HepG2 (cell line): ENCODE measurements around the gene LRIG1. TPM values are rescaled to one million over a fixed set of nuclear protein-coding genes. Genes with fewer than 3 reads are reported as not detected.

ENCODE experiments used
- ATAC-seq: fragments of 200-7000 bp; cut with Tn5 transposase; 3 replicates; pipeline ENCODE4 v1.9.1; 2020; ENCODE audit warnings: mild to moderate bottlenecking, moderate library complexity
- BruUV-seq: library from RNA; stranded (reverse); fragments of 400-500 nt; replicated peaks from 2 replicates; lab custom pipeline; 2021; lab: Mats Ljungman, UMichigan
- CTCF ChIA-PET: fragments of 300-600 bp; formaldehyde crosslinking; extraction: SDS; loops from one replicate; lab custom pipeline; 2021; ENCODE audit warnings: low total read pairs, inconsistent platforms, low intra/inter-chr PET ratio; lab: Yijun Ruan, JAX
- POLR2A ChIA-PET: fragments of 350-600 bp; sonication (Branson Sonifier 250); formaldehyde crosslinking; loops from one replicate; lab custom pipeline; 2020; ENCODE audit warnings: antibody characterized with exemption, inconsistent platforms; lab: Yijun Ruan, JAX
- DNase-seq: peaks from one replicate; pipeline ENCODE4 v3.0.0-alpha.2; 2015; ENCODE audit warnings: low spot score
- FAIRE-seq: peaks from 3 replicates; lab custom pipeline; 2011; peaks lifted over from hg19 to GRCh38; lab: Jason Lieb, UNC
- H2AFZ ChIP-seq: one replicate; pipeline ENCODE4 v1.6.1; 2011; ENCODE audit warnings: low read length, inconsistent platforms
- H3K27ac ChIP-seq: fragments of 300-600 bp; 3 replicates; pipeline ENCODE4 v1.8.0; 2011; ENCODE audit warnings: mixed run types, mild to moderate bottlenecking, mixed read lengths, low read length, inconsistent platforms; ENCODE audit not compliant: insufficient read depth; ENCODE audit errors: extremely low read length
- H3K27me3 ChIP-seq, 2 experiments: fragments of 200-600 bp in 1 of 2; 2 replicates in 1 of 2; 3 replicates in 1 of 2; pipeline versions ENCODE4 v1.6.0 to v1.8.0; 2011; ENCODE audit warnings: low read length in 2 of 2, mild to moderate bottlenecking in 2 of 2, moderate library complexity in 2 of 2, inconsistent platforms in 1 of 2; ENCODE audit not compliant: insufficient read depth in 2 of 2, control insufficient read depth in 1 of 2
- H3K36me3 ChIP-seq, 2 experiments: fragments of 200-600 bp in 1 of 2; replicated peaks in 1 of 2; 2 replicates in 1 of 2; 3 replicates in 1 of 2; pipeline versions ENCODE4 v1.5.1 to v1.8.0; 2011; ENCODE audit warnings: low read length in 2 of 2, inconsistent platforms in 1 of 2; ENCODE audit not compliant: insufficient read depth in 2 of 2, control insufficient read depth in 1 of 2
- H3K4me1 ChIP-seq: 2 replicates; pipeline ENCODE4 v1.5.1; 2012; ENCODE audit warnings: low read length, inconsistent platforms; ENCODE audit not compliant: insufficient read depth
- H3K4me2 ChIP-seq: 2 replicates; pipeline ENCODE4 v1.6.0; 2011; ENCODE audit warnings: low read depth, low read length, inconsistent platforms
- H3K4me3 ChIP-seq, 3 experiments: fragments of 200-600 bp in 1 of 3; sonication (generic), shearing (Covaris generic) in 1 of 3; replicated peaks in 1 of 3; 2 replicates each; pipeline ENCODE4 v1.5.1; 2011 to 2016; ENCODE audit warnings: low read length in 3 of 3, inconsistent platforms in 2 of 3, low read depth in 2 of 3, mild to moderate bottlenecking in 2 of 3, control low read depth in 1 of 3, mixed read lengths in 1 of 3; ENCODE audit not compliant: insufficient read depth in 1 of 3
- H3K79me2 ChIP-seq: one replicate; pipeline ENCODE4 v1.6.1; 2011; ENCODE audit warnings: low read length, inconsistent platforms; ENCODE audit not compliant: insufficient read depth
- H3K9ac ChIP-seq: 2 replicates; pipeline ENCODE4 v1.6.0; 2011; ENCODE audit warnings: mild to moderate bottlenecking, low read depth, low read length, inconsistent platforms; ENCODE audit not compliant: insufficient read depth
- H3K9me3 ChIP-seq: 2 replicates; pipeline ENCODE4 v1.5.1; 2012; ENCODE audit warnings: mild to moderate bottlenecking, low read length
- H4K20me1 ChIP-seq: 2 replicates; pipeline ENCODE4 v1.6.0; 2011; ENCODE audit warnings: inconsistent platforms, mild to moderate bottlenecking, low read length, moderate library complexity; ENCODE audit not compliant: insufficient read depth
- ATF1 ChIP-seq: IDR thresholded peaks from 2 replicates; pipeline ENCODE4 v1.6.1; 2016; ENCODE audit warnings: mild to moderate bottlenecking, control low read depth
- BCLAF1 ChIP-seq: fragments of 450-650 bp; IDR thresholded peaks from 2 replicates; pipeline ENCODE4 v1.6.1; 2017; ENCODE audit warnings: mild to moderate bottlenecking
- ERF ChIP-seq: IDR thresholded peaks from 2 replicates; pipeline ENCODE4 v1.6.1; 2018; ENCODE audit warnings: missing biosample characterization, missing genetic modification reagents
- FOXO4 ChIP-seq: sonication (generic); formaldehyde crosslinking; conservative IDR thresholded peaks from 2 replicates; pipeline ENCODE4 v1.8.1; 2023; ENCODE audit warnings: missing genetic modification reagents
- GMEB2 ChIP-seq: IDR thresholded peaks from 2 replicates; pipeline ENCODE4 v1.6.1; 2016; ENCODE audit warnings: missing biosample characterization, missing genetic modification reagents, low read depth
- KMT2A ChIP-seq: sonication (generic); formaldehyde crosslinking; IDR thresholded peaks from 2 replicates; pipeline ENCODE4 v1.4.0; 2020; ENCODE audit warnings: missing genetic modification reagents
- LBX2 ChIP-seq: sonication (generic); formaldehyde crosslinking; IDR thresholded peaks from 2 replicates; pipeline ENCODE4 v1.5.0; 2020; ENCODE audit warnings: missing genetic modification reagents, mild to moderate bottlenecking, borderline replicate concordance
- NPAS2 ChIP-seq: sonication (generic); formaldehyde crosslinking; IDR thresholded peaks from 2 replicates; pipeline ENCODE4 v1.8.0; 2022; ENCODE audit warnings: mild to moderate bottlenecking, missing genetic modification reagents, borderline replicate concordance
- PBX2 ChIP-seq: IDR thresholded peaks from 2 replicates; pipeline ENCODE4 v1.6.1; 2016; ENCODE audit warnings: control low read depth
- SMARCE1 ChIP-seq: fragments of 450-650 bp; IDR thresholded peaks from 2 replicates; pipeline ENCODE4 v1.6.1; 2017; ENCODE audit warnings: borderline replicate concordance
- ZKSCAN5 ChIP-seq: sonication (generic); formaldehyde crosslinking; IDR thresholded peaks from 2 replicates; pipeline ENCODE4 v1.5.1; 2020; ENCODE audit warnings: mild to moderate bottlenecking, missing genetic modification reagents
- ZNF124 ChIP-seq: sonication (generic); formaldehyde crosslinking; IDR thresholded peaks from 2 replicates; pipeline ENCODE4 v1.4.0; 2020; ENCODE audit warnings: missing genetic modification reagents
- ZNF749 ChIP-seq: sonication (generic); formaldehyde crosslinking; IDR thresholded peaks from 2 replicates; pipeline ENCODE4 v1.8.0; 2022; ENCODE audit warnings: mild to moderate bottlenecking, missing genetic modification reagents, moderate library complexity, borderline replicate concordance
- WGBS: methylation state at CpG from one replicate; pipeline ENCODE4 v1.1.6; 2017; ENCODE audit warnings: low lambda C conversion rate; 5-methylcytosine and 5-hydroxymethylcytosine counted together
- in situ Hi-C: cut with HindIII; loops from 2 replicates; pipeline ENCODE4 v1.10.0; 2017; ENCODE audit warnings: low pct_unique_long_range_greater_than_20kb; ENCODE audit not compliant: extremely low pct_ligation_motif_present
- intact Hi-C: fragments of 100-400 bp; cut with micrococcal nuclease; formaldehyde crosslinking; loops from one replicate; pipeline ENCODE4 v1.10.0; 2022; ENCODE audit not compliant: unreplicated experiment
- polyA plus RNA-seq, 8 experiments: library from polyadenylated mRNA; depleted of rRNA in 3 of 8; stranded (reverse) in 7 of 8; unstranded in 1 of 8; fragments of >200 nt; fragmentation: Illumina TruSeq in 4 of 8; extraction: Trizol in 4 of 8; gene quantifications; 2 replicates each; pipeline versions ENCODE4 v1.2.1 to v1.2.3, GENCODE V29; 2011 to 2016; ENCODE audit warnings: low read depth in 4 of 8, missing spikeins in 1 of 8, mixed read lengths in 1 of 8; ENCODE audit not compliant: insufficient read depth in 1 of 8
- total RNA-seq, 5 experiments: library from RNA; depleted of rRNA; stranded (reverse); fragments of >200 nt; fragmentation: Illumina TruSeq; extraction: Trizol; gene quantifications; 2 replicates each; pipeline ENCODE4 v1.2.3, GENCODE V29; 2016; ENCODE audit warnings: low read depth in 1 of 5

Gene LRIG1
- total and polyA plus RNA-seq, 2 of the 13 experiments (the other 11 are each of a cell fraction or from before 2014, with no cell fraction given): 17.8 to 24.8 TPM

GRCh38 chr3:66393333-66394005 is 107.4 kb downstream of the LRIG1 start:
- peaks cover 19 to 63% of the 10 kb centered on the region in 2 experiments for H3K36me3 ChIP-seq
- no peak overlapping the region for H3K4me2 ChIP-seq
- no peak for DNase-seq
- ChIA-PET POLR2A (no interaction called here), CTCF (interaction anchor here (0.6 kb wide), 1 partner anchor 117 kb away, joined by 3 read pairs; no protein-coding TSS in a partner anchor)
- ATAC-seq: no peak
- H4K20me1 ChIP-seq: no peaks in the 10 kb centered on the region
- in situ Hi-C loops: no loop called here
- no peaks in the 10 kb centered on the region for H3K79me2 ChIP-seq
- H3K4me1 ChIP-seq: no peaks in the 10 kb centered on the region
- no peaks in the 10 kb centered on the region for H3K27me3 ChIP-seq
- no peaks in the 10 kb centered on the region for H3K9me3 ChIP-seq
- H3K4me3 ChIP-seq: no peak overlapping the region
- TF ChIP-seq LBX2 (CRISPR knock-in tag) (no peak), ZKSCAN5 (CRISPR knock-in tag) (no peak), ZNF749 (CRISPR knock-in tag) (no peak), KMT2A (CRISPR knock-in tag) (no peak), SMARCE1 (no peak), ZNF124 (no peak), PBX2 (CRISPR knock-in tag) (no peak), FOXO4 (CRISPR knock-in tag) (no peak), ATF1 (CRISPR knock-in tag) (no peak), ERF (CRISPR knock-in tag) (no peak), GMEB2 (CRISPR knock-in tag) (no peak), BCLAF1 (no peak), NPAS2 (CRISPR knock-in tag) (no peak)
- intact Hi-C loops: no loop called here
- H3K9ac ChIP-seq: no peak overlapping the region
- 97% methylated on average over 13 of the region's 13 CpGs for WGBS
- no peak for FAIRE-seq
- no peak overlapping the region for H2AFZ ChIP-seq
- H3K27ac ChIP-seq: no peak overlapping the region
- BruUV-seq: no TSS peak
